ENCODE results near the gene SPATS2L.

Gene SPATS2L

DNA sequence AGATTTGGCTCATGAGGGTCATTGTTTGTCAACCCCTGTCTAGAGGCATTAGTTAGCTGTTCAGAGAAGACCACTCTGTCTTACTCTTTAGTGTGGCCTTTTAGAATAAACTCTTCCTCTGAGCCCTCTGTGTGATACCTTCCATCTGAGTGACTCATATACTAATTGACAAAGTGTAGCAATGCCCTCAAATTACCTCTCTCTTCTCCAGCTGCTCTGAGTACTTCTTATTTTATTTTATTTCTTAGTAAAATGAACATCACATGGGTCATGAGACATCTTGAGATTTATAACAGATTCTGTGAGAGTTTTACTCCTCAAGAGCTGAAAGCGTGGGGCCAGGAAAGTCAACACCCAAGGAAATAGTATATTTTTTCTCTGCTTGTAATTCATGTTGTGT, 136.0 kb downstream of the SPATS2L start:
- DNase-seq = no peak

- DNase-seq = no peak
Observed at GRCh38 chr2:200443376-200443775, 136.9 kb downstream of the SPATS2L start.

- no peak for DNase-seq
Observed at GRCh38 chr2:200443916-200444315, 137.4 kb downstream of the SPATS2L start.

DNA sequence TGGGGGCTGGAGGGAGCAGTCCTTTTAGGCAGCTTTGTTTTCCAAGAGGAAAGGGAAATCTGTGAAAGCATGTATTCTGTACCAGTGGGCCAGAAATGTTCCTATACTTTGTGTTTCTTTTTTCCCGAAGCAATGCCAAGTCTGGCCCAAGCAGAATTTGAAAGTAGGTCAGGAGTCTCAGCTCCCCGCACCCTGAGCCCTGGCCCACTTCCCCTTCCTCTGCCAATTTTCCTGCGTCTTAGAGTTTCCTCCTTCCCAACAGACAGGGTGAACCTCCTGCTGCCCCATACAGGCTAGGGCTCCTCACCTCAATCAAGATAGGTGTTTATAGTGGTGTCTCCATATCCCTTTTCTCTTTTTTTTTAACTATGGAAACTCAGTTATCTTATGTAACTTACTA, 138.0 kb downstream of the SPATS2L start:
- no peak for DNase-seq

DNA sequence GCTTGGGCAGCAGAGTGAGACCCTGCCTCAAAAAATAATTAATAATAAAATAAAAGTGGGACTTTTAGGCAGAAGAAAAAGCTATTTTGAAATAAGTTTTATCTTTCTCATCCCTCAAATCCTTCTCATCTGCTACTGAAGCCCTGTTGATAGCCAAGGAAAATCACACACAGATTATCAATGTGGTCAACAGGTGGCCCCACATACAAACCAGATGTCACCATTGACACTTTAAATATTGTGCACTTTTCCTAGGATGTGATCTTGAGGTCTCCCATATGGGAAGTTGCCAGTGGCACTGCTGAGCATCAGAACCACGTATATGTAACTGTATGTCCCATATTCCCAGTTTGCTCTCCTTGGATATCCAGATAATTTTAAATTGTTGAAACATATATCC, 138.8 kb downstream of the SPATS2L start:
- no peak for DNase-seq

DNA sequence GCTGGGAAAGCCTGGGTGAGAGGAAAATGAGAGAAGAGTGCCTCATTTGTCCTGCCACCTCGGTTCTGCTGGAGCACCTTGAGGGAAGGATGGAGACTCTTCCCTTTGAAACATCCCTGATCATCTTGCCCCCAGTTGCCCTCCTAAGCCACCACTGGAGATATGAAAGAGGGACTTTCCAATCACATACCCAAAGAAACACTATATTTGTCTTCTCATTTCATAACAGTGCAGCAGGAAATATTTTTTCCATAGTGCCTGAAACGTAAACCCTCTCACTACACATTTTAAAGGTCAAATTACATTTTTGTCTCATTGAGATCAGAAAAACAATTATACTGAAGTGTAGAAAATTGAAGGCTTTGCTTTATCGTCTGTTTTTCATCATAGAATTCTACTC, 140.1 kb downstream of the SPATS2L start:
- DNase-seq = no peak

DNA sequence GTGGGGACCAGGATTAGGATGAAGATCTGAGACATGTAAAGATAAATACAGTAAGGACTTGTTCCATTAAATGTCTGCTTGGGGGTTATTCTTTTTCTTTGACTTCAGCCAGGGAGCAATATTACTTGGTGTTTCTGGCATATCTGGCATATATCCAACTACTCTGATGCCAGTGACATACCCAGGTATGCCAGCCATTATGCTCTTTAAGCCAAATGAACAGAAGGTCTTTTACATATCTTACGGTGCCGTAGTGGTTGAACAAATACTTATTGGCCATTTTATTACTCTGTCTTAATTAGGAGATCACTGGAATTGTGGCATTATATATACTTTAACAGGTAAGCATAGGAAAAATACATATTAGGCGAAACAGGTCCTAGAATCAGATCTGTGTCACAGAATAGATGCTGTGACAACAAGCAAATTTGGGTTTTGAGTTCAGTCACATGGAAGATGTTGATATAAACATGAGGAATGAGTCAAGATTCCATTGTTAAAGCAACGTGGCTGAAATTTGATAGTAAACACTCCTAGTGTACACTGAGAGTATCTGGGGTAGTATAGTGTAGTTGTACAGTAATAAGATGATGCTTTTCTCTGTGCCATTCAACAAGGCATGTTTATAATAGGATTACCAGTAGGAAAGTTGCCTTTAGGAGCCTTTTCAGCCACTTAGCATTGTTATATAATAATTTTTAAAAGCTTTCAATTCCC, 140.8 kb downstream of the SPATS2L start:
- no peak for DNase-seq

- DNase-seq = no peak
Observed at GRCh38 chr2:200448455-200448854, 142.0 kb downstream of the SPATS2L start.

DNA sequence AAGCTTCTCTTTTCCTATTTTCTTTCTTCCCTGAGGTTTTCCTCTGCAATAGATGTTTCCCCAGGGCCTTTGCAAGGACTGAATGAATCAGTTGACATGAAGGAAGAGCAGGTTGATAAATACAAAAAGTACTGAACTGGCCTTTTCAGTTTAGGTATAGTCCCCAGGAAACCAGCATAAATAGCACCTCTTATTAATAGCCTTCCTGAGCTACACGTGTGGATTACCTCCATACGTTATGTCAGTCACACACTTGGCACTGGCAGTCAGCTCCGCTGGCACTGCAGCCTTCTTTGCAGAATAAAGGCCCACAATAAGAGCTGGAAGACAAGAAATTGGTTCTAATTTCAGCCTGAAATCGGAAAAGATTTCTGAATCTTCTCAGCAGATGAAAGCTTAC, 142.7 kb downstream of the SPATS2L start:
- no peak for DNase-seq

GRCh38 chr2:200450288-200450687, 143.8 kb downstream of the SPATS2L start:
- no peak for DNase-seq

DNA sequence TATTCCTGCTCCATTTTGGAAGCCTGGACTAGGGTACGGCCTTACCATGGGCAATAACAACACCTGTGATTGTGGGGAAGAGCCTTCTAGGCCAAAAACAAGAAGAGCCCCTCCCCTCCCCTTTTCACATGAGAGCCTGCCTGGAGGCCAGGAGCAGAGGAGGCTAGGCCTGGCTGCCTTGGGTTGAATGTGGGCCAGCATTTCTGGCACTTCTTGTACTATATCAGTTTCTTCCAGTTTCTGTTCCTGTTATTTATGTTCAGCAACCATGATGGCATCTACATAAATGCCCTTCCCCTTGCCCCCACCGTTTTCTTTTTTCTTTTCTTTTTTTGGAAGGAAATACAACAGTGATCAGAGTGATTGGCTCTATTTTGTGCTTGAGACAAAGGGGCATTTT, 145.0 kb downstream of the SPATS2L start:
- no peak for DNase-seq

GRCh38 chr2:200452377-200452776, 145.9 kb downstream of the SPATS2L start:
- no peak for DNase-seq

GRCh38 chr2:200453142-200453852, 146.8 kb downstream of the SPATS2L start:
- no peak for DNase-seq

DNA sequence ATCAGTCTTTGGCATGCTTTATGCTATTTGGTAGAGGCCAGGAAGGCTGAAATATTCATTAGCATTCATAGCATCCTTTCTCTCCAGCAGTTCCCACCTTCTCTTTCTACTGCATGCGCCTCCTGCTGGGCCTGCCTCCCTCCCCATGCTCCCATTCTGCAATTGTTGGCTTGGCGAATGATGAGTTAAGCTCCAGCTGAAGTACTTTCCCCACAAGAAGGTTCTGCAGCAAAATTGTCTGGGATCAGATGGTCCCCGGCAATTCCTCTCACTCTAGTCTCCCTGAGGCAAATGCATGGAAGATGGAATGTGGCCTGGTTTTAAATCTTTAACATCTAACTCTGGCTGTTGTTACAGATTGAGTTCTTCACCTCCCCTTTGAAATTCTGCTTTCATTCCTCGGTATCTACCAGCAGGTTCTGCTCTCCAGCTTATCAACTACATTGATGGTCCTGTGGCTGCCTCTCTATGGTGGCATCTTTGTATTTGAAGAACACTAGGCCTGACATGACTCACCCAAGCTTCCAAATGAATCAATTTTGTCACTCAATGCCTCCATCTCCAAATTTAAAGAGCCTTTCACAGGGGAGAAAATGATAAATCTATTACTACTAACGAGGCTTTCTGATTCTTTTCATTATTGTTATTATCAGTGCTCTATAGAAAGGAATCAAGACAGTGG, 147.5 kb downstream of the SPATS2L start:
- DNase-seq = no peak

DNA sequence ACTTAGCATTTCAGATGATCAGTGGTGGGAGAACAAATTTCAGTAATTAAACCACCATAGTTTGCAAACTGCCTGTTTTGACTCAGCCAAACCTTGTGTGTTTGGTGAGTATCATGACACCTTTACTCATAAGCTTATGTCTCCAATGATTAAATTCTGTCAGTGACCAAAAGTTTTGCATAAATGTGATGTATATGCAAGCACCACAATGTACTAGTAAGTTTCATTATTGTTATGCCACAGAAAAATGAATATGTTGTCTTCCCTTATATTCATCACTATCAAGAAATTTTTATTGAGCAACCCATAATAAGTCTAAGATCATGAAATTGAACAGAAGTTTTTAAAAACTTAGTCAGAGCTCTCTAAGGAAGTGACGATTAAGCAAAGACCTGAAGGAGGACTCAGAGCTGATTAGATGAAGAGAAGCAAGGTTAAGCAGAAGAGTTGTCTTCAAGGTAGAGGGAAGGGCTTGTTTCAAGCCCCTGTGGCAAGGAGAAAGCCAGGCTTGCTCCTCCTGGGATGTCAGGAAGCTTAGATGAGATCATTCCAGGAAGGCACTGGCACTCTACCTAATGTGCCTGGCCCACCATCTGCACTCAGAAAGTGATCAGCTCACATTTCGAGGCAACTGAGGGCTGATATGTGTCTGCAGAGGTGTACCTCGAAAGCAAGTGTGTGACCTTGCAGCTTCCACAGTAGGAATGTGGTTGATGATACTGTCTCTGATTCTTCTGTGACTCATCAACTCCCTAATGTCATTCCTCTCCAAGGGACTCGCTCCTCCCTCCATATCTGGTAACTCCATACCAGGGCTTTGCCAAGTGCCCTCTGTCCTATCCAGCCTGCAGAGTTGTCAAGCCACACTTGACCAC, 148.7 kb downstream of the SPATS2L start:
- no peak for DNase-seq

- no peak for DNase-seq
Observed at GRCh38 chr2:200455958-200456421, 149.5 kb downstream of the SPATS2L start.

DNA sequence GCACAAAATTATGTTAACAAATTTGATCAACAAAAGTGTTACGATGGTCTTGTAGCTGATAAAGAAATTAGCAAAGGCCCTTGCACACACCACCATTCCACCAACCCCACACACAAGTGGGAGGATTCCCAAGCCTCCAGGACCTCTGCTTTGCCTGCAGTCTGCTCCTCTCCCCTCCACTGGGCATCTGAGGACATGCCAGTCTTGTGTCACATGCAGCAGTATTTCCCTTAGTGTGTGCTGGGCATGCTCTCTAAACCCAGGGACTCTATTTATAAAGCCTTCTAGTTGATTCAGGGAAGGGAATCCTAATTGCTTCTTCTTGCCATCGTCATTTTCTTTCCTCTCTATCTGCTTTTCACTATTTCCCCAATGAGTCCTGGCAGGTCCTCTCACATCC, 150.1 kb downstream of the SPATS2L start:
- DNase-seq = no peak

DNA sequence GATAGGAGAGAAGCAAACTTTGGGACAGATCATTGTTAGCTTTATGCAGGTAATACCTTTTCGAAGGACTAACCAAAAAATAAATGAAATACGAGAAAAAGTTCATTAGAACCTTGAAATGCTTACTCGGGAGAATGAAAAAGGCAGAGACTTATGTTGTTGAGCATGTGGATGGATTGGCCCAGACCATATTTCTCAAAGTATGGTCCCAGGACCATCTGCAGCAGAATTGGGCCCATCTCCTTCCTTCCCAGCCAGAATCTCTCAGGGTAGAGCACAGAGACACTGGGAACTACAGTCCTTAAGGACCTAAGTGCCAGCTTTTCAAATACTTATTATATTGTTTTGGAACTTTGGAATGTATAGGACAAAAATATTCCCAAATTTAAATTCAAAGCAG, 152.6 kb downstream of the SPATS2L start:
- DNase-seq = no peak

DNA sequence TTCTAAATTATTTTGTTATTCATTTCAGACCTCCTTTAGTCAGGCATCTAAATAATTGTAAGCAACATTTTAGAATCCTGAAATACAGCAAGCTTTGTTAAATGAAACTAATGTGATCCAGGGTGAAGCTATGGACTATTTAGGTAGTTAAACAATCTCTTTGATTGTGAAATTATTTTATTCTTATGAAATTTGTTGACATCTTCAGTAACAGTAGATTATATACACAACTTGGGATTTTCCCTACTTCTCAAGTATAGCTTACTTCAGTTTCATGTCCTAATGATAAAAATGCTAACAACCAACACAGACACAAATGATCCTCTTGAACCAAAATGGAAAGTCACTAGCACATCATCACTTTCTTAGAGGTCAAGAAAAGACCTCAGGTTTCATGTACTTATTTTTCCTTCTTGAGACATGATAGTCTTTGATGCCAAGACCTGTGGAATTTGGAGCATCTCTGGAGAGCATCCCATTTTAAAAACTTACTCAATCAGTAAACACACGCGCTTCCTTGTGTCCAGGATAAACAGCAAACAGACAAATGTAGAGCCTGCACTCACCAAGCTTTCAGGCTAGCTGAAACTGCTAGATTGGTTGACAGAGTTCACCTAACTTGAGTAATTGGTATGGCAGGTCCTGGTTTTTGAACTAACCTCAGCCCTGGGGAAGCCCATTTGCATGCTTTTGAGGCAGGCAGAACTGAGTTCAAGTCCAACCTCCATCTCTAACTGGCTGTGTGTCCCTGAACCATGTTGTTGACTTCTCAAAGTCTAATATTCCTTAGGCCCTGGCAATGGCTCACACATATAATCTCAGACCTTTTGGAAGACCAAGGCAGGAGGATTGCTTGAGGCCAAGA, 155.6 kb downstream of the SPATS2L start:
- DNase-seq = no peak

GRCh38 chr2:200463452-200463851, 157.0 kb downstream of the SPATS2L start:
- no peak for DNase-seq
